Measurements from ENCODE around the gene CLMP. TPM values are rescaled to one million over a fixed set of nuclear protein-coding genes. Genes with fewer than 3 reads are reported as not detected.
A peak's percentile ranks its signal among the peaks of the same experiment; 100 is the strongest.
"Not testable (repeated sequence)": the region's sequence is repeated elsewhere in the genome, so short reads cannot be mapped to it uniquely, and the experiment has no call there.

The CLMP gene
- total RNA-seq, 2 donors from 2014 or later, result 10.1 to 22.1 TPM

GRCh38 chr11:123143476-123143875 is 51.6 kb downstream of the CLMP start:
- Histone ChIP-seq H3K4me1 (peaks cover 6% of the 10 kb centered on the region), H3K4me3 (no peak overlapping the region), H3K36me3 (replicated peaks in 1 of 2; ENCODE audit: insufficient read depth in 1 of 2, low read depth in 2 of 2) (no peaks in the 10 kb centered on the region), H3K27ac (no peak overlapping the region), H3K9me3 (no peaks in the 10 kb centered on the region), H3K27me3 (no peaks in the 10 kb centered on the region)
- intact Hi-C loops (cut with DNase I), result no loop called here
- TF ChIP-seq CTCF (IDR thresholded peaks at IDR 0.05) (no peak), POLR2A (IDR thresholded peaks at IDR 0.05) (no peak)
- 56 to 62% methylated on average over 5 of the region's 5 CpGs for WGBS, 2 donors
- DNase-seq (no peak), ATAC-seq (no peak)

- ATAC-seq (no peak), DNase-seq (no peak)
- Histone ChIP-seq H3K4me3 (no peak overlapping the region), H3K4me1 (no peaks in the 10 kb centered on the region), H3K27me3 (no peaks in the 10 kb centered on the region), H3K27ac (no peak overlapping the region), H3K9me3 (no peaks in the 10 kb centered on the region), H3K36me3 (replicated peaks in 1 of 2; ENCODE audit: insufficient read depth in 1 of 2, low read depth in 2 of 2) (no peaks in the 10 kb centered on the region)
- intact Hi-C loops (cut with DNase I), result no loop called here
- WGBS, 2 donors, result 87 to 92% methylated on average over 4 of the region's 4 CpGs
- TF ChIP-seq POLR2A (IDR thresholded peaks at IDR 0.05) (no peak), CTCF (IDR thresholded peaks at IDR 0.05) (no peak)
These were observed 55.8 kb downstream of the CLMP start for GRCh38 chr11:123139206-123139605.

- no peak overlapping the region for H3K27ac ChIP-seq
- ATAC-seq, result peak; percentile 66
- H3K27me3 ChIP-seq, result no peaks in the 10 kb centered on the region
- no peaks in the 10 kb centered on the region for H3K4me1 ChIP-seq
- H3K9me3 ChIP-seq, result no peaks in the 10 kb centered on the region
- peak; percentile 26 to 48 (median 42) for DNase-seq
- no peak overlapping the region for H3K4me3 ChIP-seq
- WGBS, 2 donors, result 52 to 56% methylated on average over 22 to 24 of the region's 24 CpGs
- intact Hi-C loops (cut with DNase I), result no loop called here
- no peaks in the 10 kb centered on the region for H3K36me3 ChIP-seq (replicated peaks in 1 of 2; ENCODE audit: insufficient read depth in 1 of 2, low read depth in 2 of 2)
- no peak for TF ChIP-seq POLR2A (IDR thresholded peaks at IDR 0.05)
These were observed 57.4 kb downstream of the CLMP start for GRCh38 chr11:123137431-123138224.

GRCh38 chr11:123135863-123136446 is 59.1 kb downstream of the CLMP start:
- H3K27ac ChIP-seq, result no peak overlapping the region
- 83 to 87% methylated on average over 17 to 18 of the region's 18 CpGs for WGBS, 2 donors
- H3K27me3 ChIP-seq, result no peaks in the 10 kb centered on the region
- intact Hi-C loops (cut with DNase I), result no loop called here
- no peak for TF ChIP-seq POLR2A (IDR thresholded peaks at IDR 0.05)
- no peak for TF ChIP-seq CTCF (IDR thresholded peaks at IDR 0.05)
- H3K9me3 ChIP-seq, result no peaks in the 10 kb centered on the region
- DNase-seq (no peak), ATAC-seq (no peak)
- H3K4me1 ChIP-seq, result no peaks in the 10 kb centered on the region
- no peak overlapping the region for H3K4me3 ChIP-seq
- no peaks in the 10 kb centered on the region for H3K36me3 ChIP-seq (replicated peaks in 1 of 2; ENCODE audit: insufficient read depth in 1 of 2, low read depth in 2 of 2)

- TF ChIP-seq POLR2A (IDR thresholded peaks at IDR 0.05) (no peak), CTCF (IDR thresholded peaks at IDR 0.05) (no peak)
- Histone ChIP-seq H3K36me3 (replicated peaks in 1 of 2; ENCODE audit: insufficient read depth in 1 of 2, low read depth in 2 of 2) (no peaks in the 10 kb centered on the region), H3K27ac (no peak overlapping the region), H3K9me3 (no peaks in the 10 kb centered on the region), H3K4me3 (no peak overlapping the region), H3K4me1 (no peaks in the 10 kb centered on the region), H3K27me3 (no peaks in the 10 kb centered on the region)
- no peak for DNase-seq
- intact Hi-C loops (cut with DNase I), result no loop called here
- 91 to 92% methylated on average over 5 to 6 of the region's 6 CpGs for WGBS, 2 donors
- no peak for ATAC-seq
These were observed 62.2 kb downstream of the CLMP start for GRCh38 chr11:123132881-123133280.

- H3K27me3 ChIP-seq; H3K4me3 ChIP-seq; H3K36me3 ChIP-seq (replicated peaks in 1 of 2; ENCODE audit: insufficient read depth in 1 of 2, low read depth in 2 of 2); H3K4me1 ChIP-seq; intact Hi-C loops (cut with DNase I); H3K9me3 ChIP-seq; ATAC-seq; DNase-seq; H3K27ac ChIP-seq: not testable (repeated sequence)
- 75% methylated on average over 8 of the region's 8 CpGs for WGBS, 2 donors
These were observed 62.8 kb downstream of the CLMP start for GRCh38 chr11:123132034-123132766.

Measured in body of pancreas (tissue), 4 donors.